HG03280 (cell line): ENCODE measurements around the gene HS6ST1.

Experiments used
- ATAC-seq: cut with Tn5 transposase; IDR thresholded peaks from one replicate; pipeline ENCODE4 v1.9.1; 2021; ENCODE audit warnings: mild to moderate bottlenecking, moderate library complexity; ENCODE audit not compliant: unreplicated experiment

The HS6ST1 gene

DNA sequence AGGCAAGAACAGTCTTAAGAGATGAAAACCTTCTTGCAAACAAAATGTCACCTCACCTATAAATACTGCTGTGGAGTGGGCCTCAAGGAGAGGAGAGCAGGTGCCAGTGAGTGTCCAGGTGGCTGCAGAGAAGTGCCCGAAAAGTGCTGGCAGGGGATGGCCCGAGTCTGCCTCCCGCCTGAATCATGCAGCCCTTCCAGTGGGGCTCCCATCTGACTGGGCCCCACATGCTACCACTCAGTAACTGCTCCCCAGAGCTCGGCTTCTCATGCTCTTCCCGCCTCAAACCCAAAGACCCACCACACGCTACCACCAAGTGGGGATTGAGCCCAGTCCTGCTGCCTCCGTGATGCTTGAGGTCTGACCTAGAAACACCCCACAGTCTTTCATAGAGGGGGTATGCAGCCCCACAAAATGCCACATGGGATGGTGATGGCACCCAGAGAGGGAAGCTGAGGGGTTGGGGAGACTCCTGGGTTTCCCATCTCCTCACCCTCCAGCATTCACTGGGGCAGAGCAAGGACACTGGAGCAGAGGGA lies 7.4 kb downstream of the HS6ST1 start:
- ATAC-seq, result no peak

GRCh38 chr2:128310761-128311160 lies 7.9 kb downstream of the HS6ST1 start:
- ATAC-seq, result no peak

- no peak for ATAC-seq
Measured at GRCh38 chr2:128310094-128310716, 8.5 kb downstream of the HS6ST1 start.

DNA sequence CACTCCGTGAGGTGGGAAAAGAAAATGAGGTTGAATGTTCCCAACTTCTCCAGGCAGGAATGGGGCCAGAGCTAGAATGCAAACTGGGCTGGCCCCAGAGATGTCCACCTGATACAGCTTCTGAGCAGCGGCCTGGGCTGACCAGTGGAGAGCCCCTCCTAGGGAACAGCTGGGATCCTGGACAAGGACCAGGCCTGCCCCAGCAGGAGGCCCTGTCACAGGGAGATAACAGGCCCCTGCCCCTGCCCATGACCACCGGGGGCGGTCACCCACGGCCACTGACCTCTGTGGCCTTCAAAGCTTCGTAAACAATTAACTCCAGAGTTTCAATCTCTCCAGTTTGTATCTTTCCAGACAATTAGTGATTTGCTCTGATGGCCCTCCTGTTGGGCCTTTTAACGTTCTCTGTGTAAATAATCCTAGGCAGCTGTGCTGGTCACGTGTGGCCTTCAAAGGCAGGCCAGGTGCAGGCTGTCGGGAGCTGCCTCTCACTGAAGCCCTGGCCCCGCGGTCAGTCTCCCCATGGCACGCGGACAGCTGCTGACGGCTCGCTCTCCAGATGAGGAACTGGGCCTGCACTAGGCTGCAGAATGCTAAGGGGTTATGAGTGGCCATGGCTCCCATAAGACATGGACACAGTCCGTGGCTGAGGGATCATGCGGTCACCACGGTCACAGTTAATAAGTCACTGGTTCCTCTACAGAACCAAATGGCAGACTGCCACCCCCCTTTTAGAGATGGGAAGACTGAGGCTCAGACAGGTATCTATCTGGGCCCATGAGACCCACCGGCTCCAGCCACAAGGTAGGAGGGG lies 9.2 kb downstream of the HS6ST1 start:
- no peak for ATAC-seq

GRCh38 chr2:128308889-128309279 lies 9.8 kb downstream of the HS6ST1 start:
- ATAC-seq, result no peak

DNA sequence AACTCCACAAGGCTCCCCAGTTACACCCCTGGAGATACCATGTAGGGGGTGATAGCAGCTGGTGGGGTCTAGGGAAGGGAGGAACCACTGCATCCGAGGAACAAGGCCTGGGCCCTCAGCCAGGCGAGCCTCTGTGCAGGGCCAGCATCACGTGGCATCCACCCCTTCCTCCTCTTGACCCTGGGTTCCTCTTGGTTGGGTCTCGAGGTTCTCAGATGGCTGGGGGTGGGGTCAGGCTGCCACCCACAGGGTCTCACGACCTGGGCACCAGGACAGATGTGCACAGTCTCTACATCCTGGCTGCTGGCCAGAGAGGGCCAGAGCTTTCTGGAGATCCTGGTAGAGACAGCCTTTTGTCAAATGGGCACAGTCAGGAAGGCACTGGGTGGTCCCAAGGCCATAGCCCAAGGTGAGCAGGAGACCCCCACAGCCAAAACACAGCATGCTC lies 10.4 kb downstream of the HS6ST1 start:
- ATAC-seq, result no peak

DNA sequence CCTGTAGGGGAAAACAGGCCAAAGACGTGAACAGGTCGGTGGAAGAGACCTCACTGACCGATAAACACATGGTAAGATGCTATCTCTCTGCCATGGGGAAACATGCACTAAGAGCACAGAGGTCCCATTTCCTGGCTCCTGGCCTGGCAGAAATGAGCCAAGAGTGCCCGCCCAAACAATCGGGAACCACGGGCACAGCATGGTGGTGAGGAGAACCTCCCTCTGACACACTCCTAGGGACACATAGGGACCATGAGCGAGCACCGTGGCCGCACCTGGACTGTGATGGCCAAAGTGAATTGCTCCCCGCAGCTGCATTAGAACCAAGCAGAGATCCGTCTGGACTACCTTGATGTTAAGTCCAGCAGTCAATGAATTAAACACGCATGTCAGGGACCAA lies 11.1 kb downstream of the HS6ST1 start:
- no peak for ATAC-seq

- ATAC-seq, result no peak
Measured at GRCh38 chr2:128306931-128307460, 11.7 kb downstream of the HS6ST1 start.

DNA sequence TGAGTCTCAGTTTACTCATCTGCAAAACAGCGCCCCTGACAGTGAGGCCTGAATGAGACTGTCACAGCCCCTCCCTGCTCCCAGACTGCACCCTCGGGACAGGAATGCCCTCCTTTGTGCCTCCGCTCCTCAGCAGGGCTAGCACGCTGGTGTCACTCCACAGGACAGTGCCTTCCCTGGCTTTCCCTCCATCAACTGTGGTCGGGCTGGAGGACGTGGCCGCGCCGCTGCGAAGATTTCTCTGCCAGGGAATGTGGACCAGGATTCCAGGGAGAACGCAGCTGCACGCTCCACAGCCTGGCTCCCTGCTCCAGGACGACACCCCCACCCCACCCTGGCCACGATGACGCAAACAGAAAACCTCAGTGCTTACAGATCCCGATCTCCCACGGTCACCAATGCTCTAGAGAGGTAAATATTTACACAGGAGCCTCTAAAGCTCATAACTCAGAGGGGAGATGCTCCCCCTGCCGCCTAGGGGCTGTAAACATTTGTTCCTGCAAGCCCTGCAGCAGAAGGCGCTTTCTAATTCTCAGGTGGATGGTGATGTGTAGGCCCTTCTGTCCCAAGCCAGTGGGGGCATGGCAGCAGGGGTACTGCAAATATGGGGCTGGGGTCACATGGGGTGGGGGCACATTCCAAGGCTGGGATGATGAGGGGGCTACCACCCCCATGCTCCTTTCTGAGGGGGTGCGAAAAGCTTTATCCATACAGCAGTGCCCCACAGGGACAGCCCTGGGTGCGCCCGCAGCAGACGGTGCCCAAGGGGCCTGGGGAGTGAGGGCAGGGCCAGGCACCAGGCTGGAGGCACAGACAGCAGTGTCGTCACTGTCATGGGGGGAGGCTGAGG lies 12.4 kb downstream of the HS6ST1 start:
- no peak for ATAC-seq

GRCh38 chr2:128305555-128306080 lies 13.1 kb downstream of the HS6ST1 start:
- ATAC-seq, result no peak

- no peak for ATAC-seq
Measured at GRCh38 chr2:128304715-128305554, 13.7 kb downstream of the HS6ST1 start.

- ATAC-seq, result no peak
Measured at GRCh38 chr2:128304330-128304714, 14.3 kb downstream of the HS6ST1 start.

DNA sequence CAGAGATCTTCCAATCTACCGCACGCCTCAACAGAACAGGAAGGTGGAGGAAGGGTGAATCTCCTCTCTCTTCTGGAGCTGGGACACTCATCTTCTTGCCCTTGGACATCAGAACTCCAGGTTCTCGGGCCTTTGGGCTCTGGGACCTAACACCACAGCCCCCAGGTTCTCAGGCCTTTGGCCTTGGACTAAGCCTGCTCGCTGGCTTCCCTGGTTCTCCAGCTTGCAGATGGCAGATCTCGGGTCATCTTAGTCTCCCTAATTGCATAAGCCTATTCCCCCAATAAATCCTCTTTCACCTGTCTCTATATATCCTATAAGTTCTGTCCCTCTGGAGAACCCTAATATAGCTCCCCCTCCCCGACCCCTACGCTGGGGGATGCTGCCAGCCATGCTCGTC lies 14.8 kb downstream of the HS6ST1 start:
- ATAC-seq, result no peak

DNA sequence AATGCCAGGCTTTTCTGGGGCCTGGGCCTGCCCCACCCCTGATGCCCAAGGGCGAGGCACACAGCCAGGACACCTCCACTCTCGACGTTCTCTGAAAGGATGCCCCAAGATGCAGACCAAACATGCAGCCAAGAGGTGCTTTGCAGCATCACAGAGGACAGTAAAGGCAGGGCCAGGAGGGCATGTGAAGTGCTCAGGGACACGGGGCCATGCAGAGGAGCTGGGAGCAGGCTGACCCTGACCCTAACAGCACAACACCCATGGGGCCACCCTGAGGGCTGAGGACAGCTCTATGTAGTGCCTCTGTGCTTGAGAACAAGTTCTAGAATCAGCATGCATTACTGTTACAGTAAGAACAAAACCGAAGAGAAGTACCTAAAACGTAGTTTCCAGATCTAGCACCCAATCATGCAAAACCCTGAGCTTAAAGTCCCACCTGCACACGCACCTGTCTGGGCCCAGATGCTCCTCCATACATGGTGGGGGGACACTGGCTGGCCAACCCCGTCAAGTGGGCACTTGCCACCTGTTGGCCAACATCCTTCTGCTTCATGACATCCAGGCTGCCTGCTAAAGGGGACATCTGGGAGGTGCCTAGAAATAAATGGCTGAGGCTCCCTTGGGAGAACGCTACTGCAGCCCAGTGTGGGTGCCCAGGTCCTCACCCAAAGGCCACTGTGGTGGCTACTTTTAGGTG lies 15.4 kb downstream of the HS6ST1 start:
- ATAC-seq, result no peak

DNA sequence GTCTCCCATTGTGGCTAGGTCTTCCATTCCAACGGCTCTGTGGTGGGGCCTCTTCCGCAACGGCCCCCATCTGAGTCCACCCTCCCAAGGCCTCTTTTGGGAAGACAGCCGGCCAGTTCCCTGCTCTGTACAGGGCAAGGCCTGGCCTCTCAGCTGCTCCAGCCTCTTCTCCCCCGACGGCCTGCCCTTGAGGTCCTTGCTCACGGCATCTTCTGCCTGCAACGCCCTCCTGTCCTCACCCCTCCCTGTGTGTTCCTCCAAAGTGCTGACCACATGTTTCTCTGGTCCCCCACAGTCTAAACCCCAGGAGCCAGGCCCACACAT lies 16.0 kb downstream of the HS6ST1 start:
- no peak for ATAC-seq

- ATAC-seq, result no peak
Measured at GRCh38 chr2:128302011-128302743, 16.5 kb downstream of the HS6ST1 start.

GRCh38 chr2:128301501-128301966 lies 17.1 kb downstream of the HS6ST1 start:
- ATAC-seq, result no peak

- ATAC-seq, result no peak
Measured at GRCh38 chr2:128301021-128301420, 17.6 kb downstream of the HS6ST1 start.
